HG03139 (cell line): ENCODE measurements around the gene TCF3.
"Not testable (repeated sequence)": the region's sequence is repeated elsewhere in the genome, so short reads cannot be mapped to it uniquely, and the experiment has no call there.

Experiments used
- ATAC-seq: cut with Tn5 transposase; IDR thresholded peaks from one replicate; pipeline ENCODE4 v1.9.1; 2021; ENCODE audit not compliant: unreplicated experiment

TCF3 gene

DNA sequence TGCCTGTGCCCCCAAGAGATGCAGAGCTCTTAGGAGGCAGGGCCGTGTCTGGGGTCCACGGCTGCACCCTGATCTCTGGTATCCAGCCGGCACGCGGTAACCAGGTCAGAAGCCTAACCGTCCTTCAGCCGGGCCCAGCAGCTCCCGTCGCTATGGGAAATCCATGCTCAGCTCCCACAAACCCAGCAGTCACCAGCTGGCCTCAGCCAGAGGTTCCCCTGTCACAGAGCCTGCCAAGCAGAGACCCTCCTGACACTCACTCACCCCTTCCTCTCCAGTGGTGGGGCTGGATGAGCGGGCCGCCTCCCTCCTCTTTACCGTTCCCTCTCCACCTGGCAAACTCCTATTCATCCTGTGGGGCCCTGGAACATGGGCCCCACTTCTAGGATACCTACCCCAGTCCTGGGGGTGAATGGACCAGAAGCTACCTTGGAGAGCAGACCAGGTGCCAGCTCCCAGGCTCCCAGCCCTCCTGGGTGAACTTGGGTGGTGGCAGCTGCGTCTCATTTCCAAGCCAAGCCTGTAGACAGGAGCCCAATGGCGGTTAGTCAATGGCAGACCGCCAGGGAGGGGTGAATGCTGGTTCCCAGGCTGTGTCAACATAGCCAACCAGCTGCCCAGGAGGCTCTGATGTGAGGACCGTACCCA lies 21.4 kb upstream of the TCF3 start:
- no peak for ATAC-seq

GRCh38 chr19:1672769-1673644 lies 20.6 kb upstream of the TCF3 start:
- ATAC-seq: no peak

DNA sequence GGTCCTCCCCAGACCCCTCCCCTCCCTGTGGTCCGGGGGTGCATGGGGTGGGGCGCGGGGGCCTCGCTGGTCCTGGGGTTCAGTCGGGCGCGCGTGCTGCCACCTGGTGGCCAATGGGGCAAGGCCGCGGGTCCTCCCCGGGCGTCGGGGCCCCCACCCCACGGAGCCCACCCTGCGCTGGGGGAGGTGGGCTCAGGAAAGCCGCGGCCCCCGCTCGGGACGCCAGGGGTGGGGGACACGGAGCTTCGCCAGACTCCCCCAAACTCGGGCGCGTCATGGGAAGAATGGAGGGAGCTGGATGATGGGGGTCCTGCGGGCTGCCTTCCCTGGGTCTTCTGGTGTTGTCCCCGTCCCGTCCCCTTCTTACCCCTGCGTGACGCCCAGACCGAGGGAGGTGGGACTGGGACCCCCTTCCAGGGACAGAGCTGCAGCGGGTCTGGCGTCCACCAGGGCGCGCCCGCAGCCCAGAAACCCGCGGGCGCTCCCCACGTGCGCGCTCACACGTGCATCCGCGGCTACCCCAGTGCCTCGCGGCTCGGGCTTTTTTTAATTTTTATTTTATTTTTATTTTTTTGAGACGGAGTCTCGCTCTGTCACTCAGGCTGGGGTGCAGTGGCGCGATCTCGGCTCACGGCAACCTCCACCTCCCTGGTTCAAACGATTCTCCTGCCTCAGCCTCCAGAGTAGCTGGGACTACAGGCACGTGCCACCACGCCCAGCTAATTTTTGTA lies 19.8 kb upstream of the TCF3 start:
- ATAC-seq: no peak

- ATAC-seq: no peak
These were observed 19.3 kb upstream of the TCF3 start for GRCh38 chr19:1671716-1672037.

DNA sequence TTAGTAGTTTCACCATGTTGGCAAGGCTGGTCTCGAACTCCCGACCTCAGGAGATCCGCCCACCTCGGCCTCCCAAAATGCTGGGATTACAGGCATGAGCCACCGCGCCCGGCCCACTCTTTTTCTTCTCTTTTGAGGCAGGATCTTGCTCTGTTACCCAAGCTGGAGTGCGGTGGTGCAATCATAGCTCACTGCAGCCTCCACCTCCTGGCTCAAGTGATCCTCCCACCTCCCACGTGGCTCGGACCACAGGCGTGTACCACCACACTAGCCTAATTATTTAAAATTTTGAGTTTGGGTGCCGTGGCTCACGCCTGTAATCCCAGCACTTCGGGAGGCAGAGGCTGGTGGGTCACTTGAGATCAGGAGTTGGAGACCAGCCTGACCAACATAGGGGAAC lies 18.3 kb upstream of the TCF3 start:
- ATAC-seq: not testable (repeated sequence)

DNA sequence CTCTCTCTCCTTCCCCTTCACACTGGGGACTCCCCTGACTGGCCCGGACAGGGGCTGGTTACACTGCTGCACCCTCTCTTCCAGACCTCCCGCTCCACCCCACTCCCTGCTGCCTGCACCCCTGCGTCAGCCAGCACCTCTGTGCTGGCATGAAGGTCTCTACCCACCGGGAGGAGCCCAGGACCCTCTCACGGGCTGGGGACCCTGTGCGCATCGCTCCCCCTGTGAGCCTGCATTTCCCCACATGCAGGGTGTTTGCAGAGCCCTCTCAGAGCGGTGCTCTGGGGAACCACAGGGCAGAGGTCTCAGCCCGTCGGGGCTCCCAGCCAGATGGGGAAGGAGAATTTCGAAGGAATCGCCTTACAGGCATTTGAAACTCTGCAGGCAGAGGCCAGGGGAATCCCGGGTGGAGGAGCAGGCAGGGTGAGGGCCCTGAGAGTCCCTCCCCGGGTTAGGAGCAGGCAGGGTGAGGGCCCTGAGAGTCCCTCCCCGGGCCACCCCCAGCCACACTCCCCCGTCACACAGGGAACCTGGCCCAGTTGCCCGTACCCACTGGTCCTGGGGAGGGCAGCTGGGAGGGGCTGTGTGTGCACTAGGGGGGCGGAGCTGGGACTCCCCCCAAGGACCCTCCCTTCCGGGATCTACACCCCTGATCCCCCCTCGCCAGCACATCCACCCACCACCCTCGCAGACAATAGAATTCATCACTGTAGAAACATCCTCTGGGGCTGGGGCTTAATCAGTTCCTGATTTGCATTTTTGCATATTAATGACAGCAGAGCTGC lies 16.3 kb upstream of the TCF3 start:
- no peak for ATAC-seq

- ATAC-seq: no peak
These were observed 15.7 kb upstream of the TCF3 start for GRCh38 chr19:1668048-1668485.

- no peak for ATAC-seq
These were observed 13.2 kb upstream of the TCF3 start for GRCh38 chr19:1665565-1666047.

DNA sequence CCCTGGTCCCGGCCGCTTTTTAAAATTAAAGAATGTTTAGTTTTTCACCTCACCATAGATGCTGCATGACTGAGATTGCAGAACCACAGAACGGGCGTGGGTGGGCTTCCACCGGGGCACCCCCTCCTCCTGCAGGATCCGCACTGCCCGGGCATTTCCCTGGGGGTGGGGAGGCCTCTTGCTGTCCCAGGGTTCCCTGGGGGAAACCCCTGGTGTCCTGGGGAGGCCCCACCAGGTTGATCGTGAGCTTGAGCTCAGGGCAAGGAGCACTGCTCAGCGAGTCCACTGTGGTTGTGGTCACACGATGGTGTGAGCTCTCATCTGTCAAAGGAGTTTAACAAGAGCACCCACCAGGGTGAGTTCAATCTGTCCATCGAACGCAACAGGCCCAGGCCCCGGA lies 11.4 kb upstream of the TCF3 start:
- no peak for ATAC-seq

DNA sequence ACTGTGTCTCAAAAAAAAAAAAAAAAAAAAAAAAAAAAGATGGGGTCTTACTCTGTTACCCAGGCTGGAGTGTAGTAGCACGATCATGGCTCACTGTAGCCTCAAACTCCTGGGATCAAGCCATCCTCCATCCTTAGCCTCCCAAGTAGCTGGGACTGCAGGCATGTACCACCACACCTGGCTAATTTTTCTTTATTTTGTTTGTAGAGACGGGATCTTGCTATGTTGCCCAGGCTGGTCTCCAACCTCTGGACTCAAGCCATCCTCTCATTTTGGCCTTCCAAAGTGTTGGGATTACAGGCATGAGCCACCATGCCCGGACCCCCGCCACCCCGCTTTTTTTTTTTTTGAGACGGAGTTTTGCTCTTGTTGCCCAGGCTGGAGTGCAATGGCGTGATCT lies 10.8 kb upstream of the TCF3 start:
- not testable (repeated sequence) for ATAC-seq

GRCh38 chr19:1661995-1662394 lies 9.6 kb upstream of the TCF3 start:
- no peak for ATAC-seq

DNA sequence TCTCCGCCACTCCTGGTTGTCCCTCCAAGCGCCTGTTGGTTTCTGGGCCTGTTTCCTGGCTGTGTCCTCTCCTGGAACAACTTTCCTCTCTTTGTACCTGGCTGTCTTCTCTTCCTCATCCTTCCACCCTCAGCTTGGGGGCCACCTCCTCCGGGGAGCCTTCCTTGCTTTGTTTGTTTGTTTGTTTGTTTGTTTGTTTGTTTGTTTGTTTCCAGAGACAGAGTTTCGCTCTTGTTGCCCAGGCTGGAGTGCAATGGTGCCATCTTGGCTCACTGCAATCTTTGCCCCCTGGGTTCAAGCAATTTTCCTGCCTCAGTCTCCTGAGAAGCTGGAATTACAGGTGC lies 6.6 kb upstream of the TCF3 start:
- ATAC-seq: no peak

- ATAC-seq: no peak
These were observed 6.0 kb upstream of the TCF3 start for GRCh38 chr19:1658150-1659083.

- no peak for ATAC-seq
These were observed 5.3 kb upstream of the TCF3 start for GRCh38 chr19:1657746-1658145.

DNA sequence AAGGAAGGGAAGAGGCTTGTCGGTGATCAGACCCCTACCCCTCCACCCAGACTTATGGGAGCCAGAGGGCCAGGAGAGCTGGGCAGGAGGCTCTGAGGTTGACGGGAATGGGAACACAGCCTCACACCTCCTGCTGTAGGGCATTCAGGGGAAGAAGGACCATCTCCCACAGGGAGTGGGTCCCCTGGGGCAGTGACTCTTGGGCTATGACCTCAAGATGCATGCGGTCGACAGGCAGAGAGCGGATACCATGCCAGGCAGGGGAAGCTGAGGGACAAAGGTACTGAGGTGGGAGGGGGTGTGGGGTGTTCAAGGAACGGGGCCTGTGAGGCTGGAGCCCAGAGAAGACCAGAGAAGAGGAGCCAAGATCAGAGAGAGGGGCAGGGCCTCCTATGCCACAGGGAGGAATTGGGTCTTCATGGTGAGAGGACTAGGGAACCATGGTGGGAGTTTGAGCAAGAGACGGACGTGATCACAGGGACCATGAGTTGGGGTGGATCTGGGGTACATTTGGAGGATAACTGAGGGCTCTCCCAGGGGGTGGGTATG lies 4.6 kb upstream of the TCF3 start:
- no peak for ATAC-seq

DNA sequence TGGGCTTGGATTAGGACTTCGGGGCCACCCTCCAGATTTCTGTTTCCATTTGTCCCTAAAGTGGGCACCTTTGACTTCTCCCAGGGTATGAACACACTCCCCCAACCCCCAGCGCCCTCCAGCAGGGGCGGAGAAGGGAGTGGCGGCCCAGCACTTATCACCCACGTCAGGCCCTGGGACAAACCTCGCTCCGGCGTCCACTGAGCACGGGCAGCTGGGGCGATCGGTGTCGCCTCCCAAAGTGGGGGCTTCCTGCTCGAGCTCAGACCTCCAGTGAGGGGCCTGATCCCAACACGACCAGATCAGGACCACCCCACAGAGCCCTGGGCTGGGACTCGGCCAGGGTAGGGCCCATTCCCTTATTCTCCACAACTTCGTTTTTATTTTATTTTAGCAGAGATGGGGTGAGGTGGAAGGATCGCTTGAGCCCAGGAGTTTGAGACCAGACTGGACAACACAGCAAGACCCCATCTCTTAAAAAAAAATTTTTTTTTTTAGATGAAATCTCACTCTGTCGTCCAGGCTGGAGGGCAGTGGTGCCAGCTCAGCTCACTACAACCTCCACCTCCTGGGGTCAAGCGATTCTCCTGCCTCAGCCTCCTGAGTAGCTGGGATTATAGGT lies 3.7 kb upstream of the TCF3 start:
- no peak for ATAC-seq

DNA sequence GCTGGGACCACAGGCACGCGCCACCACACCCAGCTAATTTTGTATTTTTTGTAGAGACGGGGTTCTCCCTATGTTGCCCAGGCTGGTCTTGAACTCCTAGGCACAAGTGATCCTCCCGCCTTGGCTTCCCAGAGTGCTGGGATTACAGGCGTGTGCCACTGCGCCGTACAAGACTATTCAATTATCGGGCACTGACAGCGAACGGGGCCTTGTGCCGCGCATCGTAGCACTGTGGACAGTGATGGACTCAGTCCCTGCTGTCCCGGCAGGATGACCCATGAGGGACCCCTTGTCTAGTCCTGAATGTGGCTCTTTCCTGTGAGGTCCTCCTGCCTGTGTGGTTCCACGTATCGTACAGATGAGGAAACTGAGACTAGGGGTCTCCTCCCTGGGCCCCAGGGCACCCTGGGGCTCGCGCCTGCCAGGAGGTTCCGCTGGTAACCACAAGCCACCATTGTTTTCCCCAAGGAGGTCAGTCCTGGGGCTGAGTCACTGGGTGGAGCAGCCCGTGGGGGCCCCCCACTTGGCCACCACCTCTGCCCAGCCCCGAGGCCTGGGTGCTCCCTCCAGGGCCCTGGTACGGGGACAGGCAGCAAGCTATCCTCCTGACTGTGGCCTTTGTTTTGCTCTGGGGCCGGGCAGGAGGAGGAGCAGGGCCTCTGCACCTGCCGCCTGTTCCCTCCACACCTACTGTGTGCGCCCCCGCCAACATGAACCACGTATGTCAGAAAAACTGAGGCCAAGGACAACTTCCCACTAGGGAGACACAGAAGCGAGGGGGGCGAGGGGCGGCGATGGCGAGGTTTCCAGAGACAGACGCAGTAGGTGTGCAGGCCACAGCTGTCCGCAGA lies 2.9 kb upstream of the TCF3 start:
- ATAC-seq: no peak

DNA sequence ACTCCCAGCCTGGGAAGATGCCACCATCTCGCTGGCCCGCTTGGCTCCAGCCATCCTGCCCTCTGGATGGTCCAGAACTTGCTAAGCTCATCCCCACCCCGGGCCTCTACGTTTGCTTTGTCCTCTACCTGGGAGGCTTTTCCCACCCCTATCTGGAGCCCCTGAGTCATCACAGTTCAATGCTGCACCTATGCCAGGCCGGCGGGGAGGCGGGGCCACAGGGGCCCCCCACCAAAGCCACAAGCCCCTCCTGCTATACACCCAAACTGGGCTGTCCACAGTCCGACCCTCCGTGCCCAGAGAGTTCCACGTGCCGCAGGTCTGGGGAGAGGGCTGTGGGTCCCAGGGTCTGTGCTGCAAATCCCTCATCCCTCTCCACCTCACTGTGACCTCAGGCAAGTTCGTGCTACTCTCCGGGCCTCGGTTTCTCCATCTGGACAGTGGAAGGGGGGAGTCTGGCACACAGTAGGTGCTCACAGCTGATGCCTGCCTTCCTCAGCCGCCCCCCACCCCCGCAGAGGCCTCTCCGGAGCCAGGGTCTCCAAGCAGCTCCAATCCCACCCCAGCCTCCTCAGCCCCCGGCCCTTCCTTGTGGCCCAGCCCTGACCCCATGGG lies 1.9 kb upstream of the TCF3 start:
- no peak for ATAC-seq
